ENCODE data around the gene WSCD2. TPM values are rescaled to one million over a fixed set of nuclear protein-coding genes. Genes with fewer than 3 reads are reported as not detected.

Gene WSCD2
- total RNA-seq, 1 donor from 2014 or later, result 0.73 TPM

DNA sequence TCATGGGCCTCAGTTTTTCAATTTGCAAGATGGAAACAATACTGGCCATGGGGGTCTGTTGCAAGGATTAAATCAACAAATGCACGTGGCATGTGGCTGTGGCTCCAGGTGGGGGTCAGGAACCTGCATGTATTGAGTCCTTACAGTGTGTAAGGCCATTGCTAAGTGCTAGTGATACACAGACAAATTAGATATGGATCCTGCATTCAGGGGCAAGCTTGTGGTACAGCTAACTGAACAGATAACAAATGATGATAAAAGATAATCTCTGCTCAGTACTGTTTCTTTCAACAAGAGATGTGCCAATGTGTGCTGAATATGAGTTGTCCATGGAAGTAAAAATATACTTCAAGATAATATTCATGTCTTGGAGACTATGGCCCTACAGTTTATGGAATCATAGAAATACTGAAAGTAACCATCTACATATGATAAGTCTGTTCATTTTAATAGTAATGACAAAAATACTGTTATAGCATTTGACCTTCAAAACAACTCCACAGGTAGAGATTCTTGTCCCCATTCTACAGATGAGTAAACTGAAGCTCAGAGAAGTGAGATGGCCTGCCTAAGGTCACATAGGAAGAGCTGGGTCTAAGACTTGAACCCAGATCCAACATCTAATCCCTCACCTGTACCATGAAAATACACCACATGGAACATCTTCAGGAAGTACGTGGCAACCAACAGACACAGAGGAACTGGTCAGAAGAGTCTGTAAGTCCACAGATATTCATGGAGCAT is 7.2 kb upstream of the WSCD2 start:
- DNase-seq (ENCODE audit: missing footprints) (no peak), ATAC-seq (no peak)
- intact Hi-C loops (cut with DNase I), result no loop called here

DNA sequence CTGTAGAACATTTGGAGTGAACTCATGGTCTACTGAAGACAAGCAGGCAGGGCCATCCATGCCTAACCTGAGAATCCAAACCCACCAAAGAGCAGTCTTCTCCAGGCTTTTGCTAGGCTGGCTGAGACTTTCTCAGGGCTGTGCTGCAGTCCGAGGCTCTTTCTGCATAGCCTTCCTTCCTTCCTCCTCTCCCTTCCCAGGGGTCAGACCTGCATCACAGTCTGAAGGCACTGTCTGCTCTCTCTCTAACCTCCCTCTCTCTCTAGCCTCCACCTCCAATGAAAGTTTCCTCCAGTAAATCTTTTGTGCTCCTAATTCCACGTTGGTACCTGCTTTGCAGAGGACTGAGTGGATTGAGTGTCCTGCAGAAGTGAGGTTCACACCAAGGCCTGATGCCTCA is 6.4 kb upstream of the WSCD2 start:
- DNase-seq (ENCODE audit: missing footprints) (no peak), ATAC-seq (no peak)
- intact Hi-C loops (cut with DNase I), result no loop called here

- DNase-seq (ENCODE audit: missing footprints) (no peak), ATAC-seq (no peak)
- intact Hi-C loops (cut with DNase I), result no loop called here
Observed at GRCh38 chr12:108123402-108123801, 5.7 kb upstream of the WSCD2 start.

DNA sequence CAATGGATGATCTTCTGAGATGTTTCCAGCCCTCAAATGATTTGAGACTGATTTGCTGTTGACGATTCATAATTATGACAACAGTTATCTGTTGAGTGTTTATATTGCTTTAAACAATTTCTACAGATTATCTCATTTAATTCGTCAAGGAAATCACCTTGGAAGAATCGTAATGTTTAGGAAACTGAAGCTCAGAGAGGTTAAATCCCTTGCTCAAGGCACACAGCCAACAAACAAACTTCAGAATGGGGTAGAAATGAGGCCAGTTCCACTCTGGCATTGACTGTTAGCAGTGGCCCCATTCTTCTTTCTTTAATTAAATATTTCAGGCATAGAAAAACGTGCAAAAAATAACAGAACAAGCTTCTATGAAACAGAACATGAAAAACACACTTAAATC is 4.0 kb upstream of the WSCD2 start:
- intact Hi-C loops (cut with DNase I), result no loop called here
- ATAC-seq (no peak), DNase-seq (ENCODE audit: missing footprints) (no peak)

DNA sequence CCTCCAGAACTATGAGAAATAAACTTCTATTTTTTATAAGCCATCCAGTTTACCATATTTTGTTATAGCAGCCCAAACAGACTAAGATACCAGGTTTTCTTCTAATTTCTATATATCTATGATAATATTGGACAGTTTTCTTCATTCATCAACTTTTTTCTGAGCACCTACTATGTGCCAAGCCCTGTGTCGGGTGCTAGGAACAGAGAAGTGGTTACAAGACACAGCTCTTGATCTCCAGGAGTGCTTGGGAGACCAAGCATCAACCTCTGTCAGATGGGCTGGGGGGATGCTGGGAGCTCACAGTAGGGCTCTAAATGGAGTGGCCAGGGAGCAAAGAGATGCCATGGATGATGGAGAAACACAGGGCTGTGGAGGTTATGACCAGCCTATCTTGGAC is 2.9 kb upstream of the WSCD2 start:
- ATAC-seq (no peak), DNase-seq (ENCODE audit: missing footprints) (no peak)
- intact Hi-C loops (cut with DNase I), result no loop called here

DNA sequence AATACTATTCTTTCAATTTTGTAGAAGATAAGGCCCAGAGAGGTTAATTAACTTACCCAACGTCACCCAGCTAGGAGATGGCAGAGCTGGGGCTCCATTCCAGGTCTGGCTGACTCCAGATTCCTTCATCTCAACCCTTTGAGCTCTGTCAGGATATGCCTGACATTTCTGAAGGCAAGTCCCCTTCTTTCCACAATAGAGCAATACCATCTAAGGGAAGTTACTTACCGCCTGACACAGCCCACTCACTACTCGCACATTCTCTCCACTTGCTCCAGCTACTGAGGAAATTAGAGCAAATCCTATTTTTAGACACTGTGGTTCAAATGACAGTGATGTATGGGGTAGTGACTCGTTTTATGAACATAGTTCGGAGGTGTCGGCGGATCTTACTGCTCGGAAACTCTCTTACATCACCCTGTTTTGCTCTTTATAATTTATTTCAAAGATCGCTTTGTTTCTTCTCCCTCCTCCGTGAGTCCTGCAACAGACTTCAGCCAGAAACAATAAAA is 2.0 kb upstream of the WSCD2 start:
- no peak for ATAC-seq
- no peak for DNase-seq (ENCODE audit: missing footprints)
- intact Hi-C loops (cut with DNase I), result no loop called here

DNA sequence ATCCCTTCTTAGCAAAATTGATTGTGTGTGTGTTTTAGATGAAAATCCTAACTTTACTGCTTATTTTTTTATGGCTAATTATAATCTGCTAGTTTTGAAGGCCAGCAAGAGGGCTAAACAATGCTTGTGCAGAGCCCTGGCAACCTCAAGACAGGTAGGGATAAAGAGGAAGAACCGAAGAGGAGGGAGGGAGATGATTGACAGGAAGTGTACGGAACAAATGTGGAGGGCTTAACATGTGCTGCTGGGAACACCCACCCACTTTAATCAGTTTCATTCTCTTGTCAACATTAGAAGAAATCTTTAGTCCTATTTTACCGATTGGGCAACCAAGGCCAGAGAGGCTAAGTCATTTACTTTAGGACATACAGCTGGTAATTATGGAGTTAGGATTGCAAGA is 1.4 kb upstream of the WSCD2 start:
- intact Hi-C loops (cut with DNase I), result loop anchor here (2.0 kb wide), 1 partner anchor 63 kb away; no protein-coding TSS in a partner anchor
- DNase-seq (ENCODE audit: missing footprints) (no peak), ATAC-seq (no peak)

- ATAC-seq, result no peak
- DNase-seq (ENCODE audit: missing footprints), result no peak
- intact Hi-C loops (cut with DNase I), result loop anchor here (2.0 kb wide), 1 partner anchor 62 kb away; no protein-coding TSS in a partner anchor
Observed at GRCh38 chr12:108128221-108129016, 669 bp upstream of the WSCD2 start.

- no peak for ATAC-seq
- intact Hi-C loops (cut with DNase I), result no loop called here
- no peak for DNase-seq (ENCODE audit: missing footprints)
Observed at GRCh38 chr12:108131035-108131434, 1.9 kb downstream of the WSCD2 start.

GRCh38 chr12:108131657-108132126 is 2.6 kb downstream of the WSCD2 start:
- intact Hi-C loops (cut with DNase I), result no loop called here
- no peak for ATAC-seq
- DNase-seq (ENCODE audit: missing footprints), result no peak

- DNase-seq (ENCODE audit: missing footprints) (peak; percentile 70), ATAC-seq (peak; percentile 86)
- intact Hi-C loops (cut with DNase I), result no loop called here
Observed at GRCh38 chr12:108133482-108133881, 4.4 kb downstream of the WSCD2 start.

DNA sequence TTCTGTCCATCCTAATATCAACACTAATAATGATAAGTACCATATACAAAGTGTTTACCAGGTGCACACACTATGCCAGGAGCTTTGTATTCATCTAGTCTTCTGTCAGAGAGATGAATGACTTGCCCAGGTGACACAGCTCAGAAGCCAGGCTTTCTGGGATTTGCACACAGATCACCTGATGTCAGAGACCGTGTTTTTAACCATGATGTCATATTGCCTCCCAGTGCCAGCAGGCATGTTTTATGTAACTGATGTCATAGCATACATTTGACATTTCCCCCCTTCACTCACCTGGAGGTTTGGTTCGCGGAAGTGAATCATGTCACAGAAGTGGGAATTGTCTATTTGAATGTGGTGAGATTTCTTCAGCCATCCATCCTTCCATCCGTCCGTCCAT is 5.7 kb downstream of the WSCD2 start:
- DNase-seq (ENCODE audit: missing footprints) (no peak), ATAC-seq (no peak)
- intact Hi-C loops (cut with DNase I), result no loop called here

DNA sequence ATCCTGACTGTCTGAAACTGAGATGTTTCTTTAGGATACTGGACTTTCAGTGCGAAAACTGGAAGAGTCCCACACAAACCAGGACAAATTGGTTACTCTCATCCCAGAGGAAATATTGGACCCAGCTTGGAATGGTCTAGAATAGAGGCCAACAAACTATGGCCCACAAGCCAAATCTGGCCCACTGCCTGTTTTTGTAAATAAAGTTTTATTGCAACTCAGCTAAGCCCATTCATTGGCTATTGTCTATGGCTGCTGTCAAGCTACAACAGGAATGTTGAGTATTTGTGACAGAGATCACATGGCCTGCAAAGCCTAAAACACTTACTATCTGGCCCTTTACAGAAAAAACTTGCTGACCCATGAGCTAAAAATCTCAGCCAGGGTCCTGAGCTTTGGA is 6.5 kb downstream of the WSCD2 start:
- DNase-seq (ENCODE audit: missing footprints), result no peak
- ATAC-seq, result no peak

DNA sequence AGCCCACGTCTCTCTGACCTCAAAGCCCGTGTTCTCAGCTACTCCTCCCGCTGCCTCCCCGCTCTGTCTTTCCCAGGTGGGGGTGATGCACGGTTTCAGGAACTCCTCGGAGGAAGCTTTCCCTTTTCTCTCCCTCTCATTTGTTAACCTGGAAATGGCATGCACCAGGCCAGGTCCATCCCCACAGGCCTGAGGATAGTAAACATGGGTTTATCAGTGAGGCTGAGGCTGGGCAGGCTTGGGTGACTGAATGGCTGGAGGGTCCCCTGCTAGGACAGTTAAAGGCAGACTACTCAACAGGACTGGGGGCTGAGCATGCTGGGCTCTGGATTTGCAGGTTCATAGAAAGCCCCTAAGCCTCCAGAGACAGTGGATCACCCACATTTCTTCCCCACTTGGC is 7.6 kb downstream of the WSCD2 start:
- ATAC-seq, result no peak
- no peak for DNase-seq (ENCODE audit: missing footprints)
- intact Hi-C loops (cut with DNase I), result no loop called here

More for the DNA sequence above, 6.5 kb downstream of the WSCD2 start:
- intact Hi-C loops (cut with DNase I), result no loop called here

- no peak for ATAC-seq
- no peak for DNase-seq (ENCODE audit: missing footprints)
- intact Hi-C loops (cut with DNase I), result no loop called here
Observed at GRCh38 chr12:108139454-108139853, 10.4 kb downstream of the WSCD2 start.

DNA sequence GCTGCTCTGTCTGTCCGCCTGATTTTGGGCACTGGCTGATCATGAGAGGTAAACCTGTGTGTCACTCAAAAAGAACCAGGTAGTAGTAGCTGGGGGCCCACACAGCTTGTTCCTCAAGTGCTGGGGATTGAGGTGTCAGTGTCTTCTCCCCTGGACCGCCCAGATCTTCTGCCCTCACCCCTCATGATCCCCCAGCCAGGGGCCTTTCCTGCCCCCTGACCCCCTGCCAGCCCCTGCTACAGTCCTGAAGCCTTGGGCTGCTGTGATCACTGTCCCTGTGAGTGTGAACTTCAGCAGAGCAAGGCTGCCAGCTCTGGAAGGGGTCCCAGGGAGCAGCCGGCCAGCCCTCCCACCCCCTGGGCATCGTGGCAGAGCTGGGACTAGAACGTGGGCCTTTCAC is 11.4 kb downstream of the WSCD2 start:
- no peak for ATAC-seq
- intact Hi-C loops (cut with DNase I), result no loop called here
- no peak for DNase-seq (ENCODE audit: missing footprints)

GRCh38 chr12:108141600-108142130 is 12.6 kb downstream of the WSCD2 start:
- intact Hi-C loops (cut with DNase I), result no loop called here
- DNase-seq (ENCODE audit: missing footprints) (no peak), ATAC-seq (no peak)

DNA sequence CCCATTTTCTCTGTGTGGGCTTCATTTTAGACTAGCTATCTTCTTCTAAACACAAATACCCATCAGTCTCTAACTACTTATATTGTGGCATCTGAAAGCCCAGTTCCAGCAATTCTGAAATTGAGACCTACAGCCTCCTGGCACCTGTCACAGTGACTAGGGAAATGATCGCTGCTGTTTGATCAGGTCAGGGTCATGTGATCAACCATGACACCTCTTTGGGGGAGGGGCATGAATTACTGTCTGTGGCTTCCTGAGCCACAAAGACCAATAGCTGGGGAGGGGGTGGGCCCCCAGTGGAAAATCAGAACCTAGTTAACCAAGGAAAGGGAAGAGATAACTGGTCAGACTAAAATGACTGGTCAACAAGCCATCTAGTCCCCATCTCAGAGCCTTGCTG is 14.1 kb downstream of the WSCD2 start:
- ATAC-seq (no peak), DNase-seq (ENCODE audit: missing footprints) (no peak)
- intact Hi-C loops (cut with DNase I), result no loop called here

DNA sequence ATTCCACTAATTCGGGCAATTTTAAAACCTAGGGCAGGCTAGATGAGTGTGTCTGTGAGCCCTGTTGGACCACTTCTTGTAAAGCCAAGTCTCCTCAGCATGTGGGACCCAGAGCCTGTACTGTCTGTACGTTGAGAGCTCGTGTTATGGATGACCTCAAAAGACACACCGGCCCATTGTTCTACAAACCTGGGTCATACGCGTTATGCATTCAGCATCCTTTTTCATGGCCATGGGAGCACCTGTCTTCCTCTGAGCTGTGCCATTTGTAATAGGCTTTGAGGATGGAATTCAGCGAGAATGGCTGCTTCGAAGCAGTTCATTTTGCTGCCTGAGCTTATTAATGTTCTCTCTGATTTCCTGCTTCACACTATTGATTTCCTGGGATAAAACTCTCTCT is 15.0 kb downstream of the WSCD2 start:
- intact Hi-C loops (cut with DNase I), result no loop called here
- ATAC-seq, result no peak
- no peak for DNase-seq (ENCODE audit: missing footprints)

GRCh38 chr12:108145011-108145410 is 15.9 kb downstream of the WSCD2 start:
- DNase-seq (ENCODE audit: missing footprints), result no peak
- no peak for ATAC-seq
- intact Hi-C loops (cut with DNase I), result no loop called here
